GM12875 (cell line): ENCODE data around the gene CA10.

ENCODE experiments used
- H3K4me3 ChIP-seq: one replicate; pipeline ENCODE4 v1.5.1; 2011; ENCODE audit warnings: low read depth, low read length, control low read depth
- TF ChIP-seq, protein P1 (sequence below): IDR thresholded peaks from 2 replicates; pipeline ENCODE4 v1.5.1; 2011; ENCODE audit warnings: low read depth, mild to moderate bottlenecking, control low read depth, inconsistent platforms, low read length, moderate library complexity, borderline replicate concordance; ENCODE audit not compliant: insufficient read depth

The CA10 gene

DNA sequence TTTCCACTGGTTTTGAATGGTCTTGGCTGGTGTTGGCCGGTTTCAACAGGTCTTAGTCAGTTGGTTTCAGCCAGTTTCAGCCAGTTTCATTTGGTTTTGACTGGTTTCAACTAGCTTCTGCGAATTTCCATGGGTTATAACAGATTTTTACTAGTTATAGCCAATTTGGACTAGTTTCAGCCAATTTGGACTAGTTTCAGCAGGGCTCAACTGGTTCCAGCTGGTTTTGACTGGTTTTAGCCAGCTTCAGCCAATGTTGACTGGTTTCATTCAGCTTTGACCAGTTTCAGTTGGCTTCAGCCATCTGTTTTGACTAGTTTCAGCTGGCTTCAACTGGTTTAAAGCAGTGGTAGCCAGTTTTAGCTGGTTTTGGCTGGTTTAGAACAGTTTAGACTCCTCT lies 465.6 kb downstream of the CA10 start:
- TF ChIP-seq, protein P1, sequence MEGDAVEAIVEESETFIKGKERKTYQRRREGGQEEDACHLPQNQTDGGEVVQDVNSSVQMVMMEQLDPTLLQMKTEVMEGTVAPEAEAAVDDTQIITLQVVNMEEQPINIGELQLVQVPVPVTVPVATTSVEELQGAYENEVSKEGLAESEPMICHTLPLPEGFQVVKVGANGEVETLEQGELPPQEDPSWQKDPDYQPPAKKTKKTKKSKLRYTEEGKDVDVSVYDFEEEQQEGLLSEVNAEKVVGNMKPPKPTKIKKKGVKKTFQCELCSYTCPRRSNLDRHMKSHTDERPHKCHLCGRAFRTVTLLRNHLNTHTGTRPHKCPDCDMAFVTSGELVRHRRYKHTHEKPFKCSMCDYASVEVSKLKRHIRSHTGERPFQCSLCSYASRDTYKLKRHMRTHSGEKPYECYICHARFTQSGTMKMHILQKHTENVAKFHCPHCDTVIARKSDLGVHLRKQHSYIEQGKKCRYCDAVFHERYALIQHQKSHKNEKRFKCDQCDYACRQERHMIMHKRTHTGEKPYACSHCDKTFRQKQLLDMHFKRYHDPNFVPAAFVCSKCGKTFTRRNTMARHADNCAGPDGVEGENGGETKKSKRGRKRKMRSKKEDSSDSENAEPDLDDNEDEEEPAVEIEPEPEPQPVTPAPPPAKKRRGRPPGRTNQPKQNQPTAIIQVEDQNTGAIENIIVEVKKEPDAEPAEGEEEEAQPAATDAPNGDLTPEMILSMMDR, result no peak

DNA sequence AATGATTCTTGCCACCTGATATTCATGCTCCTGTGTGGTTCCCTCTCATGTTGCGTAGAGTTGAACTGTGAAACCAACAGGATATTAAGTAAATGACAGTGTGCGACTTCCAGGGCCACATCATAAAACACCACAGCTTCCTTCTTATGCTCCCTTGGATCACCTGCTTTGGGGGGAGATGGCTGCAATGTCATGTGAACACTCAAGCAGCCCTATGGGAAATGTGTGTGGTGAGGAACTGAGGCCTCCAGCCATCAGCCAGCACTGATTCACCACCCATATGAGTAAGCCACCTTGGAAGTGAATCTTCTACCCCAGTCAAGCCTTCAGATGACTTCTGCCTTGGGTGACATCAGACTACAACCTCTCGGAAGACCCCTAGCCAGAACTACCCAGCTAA lies 470.6 kb downstream of the CA10 start:
- TF ChIP-seq, protein P1, result no peak
- H3K4me3 ChIP-seq, result no peak overlapping the region

More for the DNA sequence above, 465.6 kb downstream of the CA10 start:
- no peak overlapping the region for H3K4me3 ChIP-seq

DNA sequence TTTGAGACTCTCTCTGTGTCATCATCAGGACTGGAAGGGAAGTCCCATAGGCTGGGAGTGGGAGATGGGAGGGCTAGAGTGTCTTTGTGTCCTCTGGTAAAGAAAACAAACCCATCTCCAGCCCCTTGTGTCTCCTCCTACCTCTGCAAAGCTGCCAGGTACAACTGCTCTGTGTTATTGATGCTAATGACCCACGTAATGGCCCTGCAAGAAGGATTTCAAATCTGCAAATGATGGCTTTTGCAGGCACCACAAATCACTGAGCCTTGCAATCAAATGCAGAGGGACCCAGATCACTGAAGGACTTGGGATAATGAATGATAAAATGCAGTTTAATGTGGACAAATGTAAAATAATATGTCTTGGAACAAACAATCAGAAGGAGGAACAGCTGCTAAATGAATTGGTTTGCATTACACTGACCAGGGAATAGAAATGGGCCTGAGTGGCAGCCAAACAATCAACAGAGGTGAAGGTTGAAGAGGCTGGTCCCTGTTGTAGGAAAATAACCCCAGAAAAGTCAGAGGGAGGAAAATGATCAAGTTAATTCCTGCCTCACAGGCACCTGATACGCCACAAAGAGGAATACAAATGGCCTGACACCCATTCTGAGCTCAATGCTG lies 473.1 kb downstream of the CA10 start:
- no peak overlapping the region for H3K4me3 ChIP-seq
- TF ChIP-seq, protein P1, result no peak

DNA sequence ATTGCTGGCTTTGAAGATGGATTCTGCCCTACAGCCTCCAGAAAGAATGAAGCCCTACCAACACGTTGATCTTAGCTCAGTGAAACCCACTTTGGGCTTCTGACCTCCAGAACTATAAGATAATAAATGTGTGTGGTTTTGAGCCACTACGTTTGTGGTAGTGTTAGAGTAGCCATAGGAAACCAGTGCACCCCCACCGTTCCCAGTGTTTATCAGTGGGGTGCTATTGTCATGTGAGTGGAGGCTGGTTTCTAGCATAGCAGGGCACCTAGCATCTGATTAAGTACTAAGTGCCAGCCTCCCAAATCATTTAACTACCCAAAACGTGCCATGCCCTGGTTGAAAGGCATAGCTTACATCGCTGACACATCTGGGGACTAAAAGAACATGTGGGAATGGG lies 474.3 kb downstream of the CA10 start:
- TF ChIP-seq, protein P1, result no peak

DNA sequence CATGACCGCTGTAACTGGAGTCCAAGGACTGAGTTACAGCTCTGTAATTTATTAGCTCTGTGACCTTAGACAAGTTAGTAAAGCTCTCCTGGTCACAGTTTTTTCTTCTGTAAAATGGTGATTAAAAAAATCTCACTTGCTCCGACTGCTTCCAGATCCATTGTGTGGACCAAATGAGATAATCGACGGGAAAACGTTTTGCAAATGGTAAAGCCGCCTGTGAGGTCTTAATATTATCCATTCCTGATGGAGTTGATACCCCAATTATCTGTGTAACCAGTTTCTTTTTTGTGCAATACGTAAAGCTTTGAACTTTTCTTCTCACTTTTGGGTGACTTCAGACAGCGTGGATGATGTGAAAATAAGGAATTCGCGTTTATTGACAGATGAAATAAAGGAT lies 475.2 kb downstream of the CA10 start:
- TF ChIP-seq, protein P1, result no peak
- H3K4me3 ChIP-seq, result no peak overlapping the region

More for the DNA sequence above, 474.3 kb downstream of the CA10 start:
- no peak overlapping the region for H3K4me3 ChIP-seq

DNA sequence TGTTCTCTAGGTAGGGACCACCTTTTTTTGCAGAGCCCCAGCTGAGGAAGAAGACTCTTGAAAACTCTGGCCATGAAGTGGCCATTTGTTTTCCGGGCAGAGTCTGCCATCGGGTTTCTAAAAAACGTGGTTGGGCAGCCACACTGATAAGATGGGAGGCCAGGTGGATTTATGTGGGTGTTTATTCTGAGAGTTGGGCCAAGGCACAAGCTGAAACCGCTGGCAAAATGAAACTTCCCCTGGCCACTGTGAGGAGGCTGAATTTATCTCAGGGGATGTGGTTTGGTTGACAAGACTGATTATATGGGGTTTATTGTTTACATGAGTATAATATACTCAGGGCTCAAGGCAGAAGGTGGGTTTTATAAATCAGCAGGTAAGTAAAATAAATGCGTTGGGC lies 476.4 kb downstream of the CA10 start:
- TF ChIP-seq, protein P1, result no peak

DNA sequence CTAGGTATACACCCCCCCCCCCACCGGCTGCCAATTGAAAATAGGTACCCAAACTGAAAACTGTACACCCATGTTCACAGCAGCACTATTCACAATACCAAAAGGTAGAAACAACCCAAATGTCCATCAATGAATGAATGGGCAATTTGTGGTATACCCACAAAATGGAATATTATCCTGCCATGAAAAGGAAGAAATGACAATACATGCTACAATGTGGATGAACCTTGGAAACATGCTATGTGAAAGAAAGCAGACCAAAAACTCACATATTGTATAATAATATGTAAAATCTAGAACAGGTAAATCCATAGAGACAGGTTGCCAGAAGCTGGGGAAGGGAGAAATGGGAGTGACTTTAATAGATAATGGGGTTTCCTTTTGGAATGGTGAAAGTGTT lies 480.6 kb downstream of the CA10 start:
- H3K4me3 ChIP-seq, result no peak overlapping the region
- TF ChIP-seq, protein P1, result no peak

More for the DNA sequence above, 476.4 kb downstream of the CA10 start:
- H3K4me3 ChIP-seq, result no peak overlapping the region
